ENCODE measurements around the gene PRR5L.

The PRR5L gene

GRCh38 chr11:36469063-36469462 is 173.0 kb downstream of the PRR5L start:
- TF ChIP-seq SIN3A (IDR thresholded peaks at IDR 0.05; ENCODE audit: borderline replicate concordance, insufficient read depth, low read length) (no peak), TAF1 (IDR thresholded peaks at IDR 0.05; ENCODE audit: borderline replicate concordance, insufficient read depth, low read length) (no peak), FOXP2 (optimal IDR thresholded peaks at IDR 0.05; ENCODE audit: borderline replicate concordance, extremely low read depth, extremely low read length, insufficient read depth) (no peak), REST (IDR thresholded peaks at IDR 0.05; ENCODE audit: insufficient read depth in 1 of 2, low read depth in 2 of 2, low read length in 2 of 2) (no peak), POLR2AphosphoS5 (IDR thresholded peaks at IDR 0.05; ENCODE audit: low read depth, low read length) (no peak)

- TF ChIP-seq SIN3A (IDR thresholded peaks at IDR 0.05; ENCODE audit: borderline replicate concordance, insufficient read depth, low read length) (no peak), REST (IDR thresholded peaks at IDR 0.05; ENCODE audit: insufficient read depth in 1 of 2, low read depth in 2 of 2, low read length in 2 of 2) (no peak), POLR2AphosphoS5 (IDR thresholded peaks at IDR 0.05; ENCODE audit: low read depth, low read length) (no peak), FOXP2 (optimal IDR thresholded peaks at IDR 0.05; ENCODE audit: borderline replicate concordance, extremely low read depth, extremely low read length, insufficient read depth) (no peak), TAF1 (IDR thresholded peaks at IDR 0.05; ENCODE audit: borderline replicate concordance, insufficient read depth, low read length) (no peak)
Measured at GRCh38 chr11:36469881-36470802, 174.1 kb downstream of the PRR5L start.

GRCh38 chr11:36471577-36471976 is 175.5 kb downstream of the PRR5L start:
- no peak for TF ChIP-seq TAF1 (IDR thresholded peaks at IDR 0.05; ENCODE audit: borderline replicate concordance, insufficient read depth, low read length)
- no peak for TF ChIP-seq FOXP2 (optimal IDR thresholded peaks at IDR 0.05; ENCODE audit: borderline replicate concordance, extremely low read depth, extremely low read length, insufficient read depth)
- TF ChIP-seq REST (IDR thresholded peaks at IDR 0.05; ENCODE audit: insufficient read depth in 1 of 2, low read depth in 2 of 2, low read length in 2 of 2), result no peak
- TF ChIP-seq POLR2AphosphoS5 (IDR thresholded peaks at IDR 0.05; ENCODE audit: low read depth, low read length), result no peak
- no peak for TF ChIP-seq SIN3A (IDR thresholded peaks at IDR 0.05; ENCODE audit: borderline replicate concordance, insufficient read depth, low read length)

GRCh38 chr11:36475192-36475591 is 179.1 kb downstream of the PRR5L start:
- TF ChIP-seq POLR2AphosphoS5 (IDR thresholded peaks at IDR 0.05; ENCODE audit: low read depth, low read length), result no peak
- TF ChIP-seq SIN3A (IDR thresholded peaks at IDR 0.05; ENCODE audit: borderline replicate concordance, insufficient read depth, low read length), result no peak
- no peak for TF ChIP-seq FOXP2 (optimal IDR thresholded peaks at IDR 0.05; ENCODE audit: borderline replicate concordance, extremely low read depth, extremely low read length, insufficient read depth)
- TF ChIP-seq TAF1 (IDR thresholded peaks at IDR 0.05; ENCODE audit: borderline replicate concordance, insufficient read depth, low read length), result no peak
- TF ChIP-seq REST (IDR thresholded peaks at IDR 0.05; ENCODE audit: insufficient read depth in 1 of 2, low read depth in 2 of 2, low read length in 2 of 2), result no peak

Measured in PFSK-1 (cell line).